ENCODE measurements around the gene BRCA1. TPM values are rescaled to one million over a fixed set of nuclear protein-coding genes. Genes with fewer than 3 reads are reported as not detected.

Gene BRCA1
- total RNA-seq, 4 donors from 2014 or later, result 2.4 to 8.8 (median 3.0) TPM

DNA sequence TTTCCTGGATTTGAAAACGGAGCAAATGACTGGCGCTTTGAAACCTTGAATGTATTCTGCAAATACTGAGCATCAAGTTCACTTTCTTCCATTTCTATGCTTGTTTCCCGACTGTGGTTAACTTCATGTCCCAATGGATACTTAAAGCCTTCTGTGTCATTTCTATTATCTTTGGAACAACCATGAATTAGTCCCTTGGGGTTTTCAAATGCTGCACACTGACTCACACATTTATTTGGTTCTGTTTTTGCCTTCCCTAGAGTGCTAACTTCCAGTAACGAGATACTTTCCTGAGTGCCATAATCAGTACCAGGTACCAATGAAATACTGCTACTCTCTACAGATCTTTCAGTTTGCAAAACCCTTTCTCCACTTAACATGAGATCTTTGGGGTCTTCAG, 32.3 kb downstream of the BRCA1 start:
- ATAC-seq (ENCODE audit: low FRiP score) (no peak), DNase-seq (ENCODE audit: low spot score) (no peak)
- TF ChIP-seq, protein P1, sequence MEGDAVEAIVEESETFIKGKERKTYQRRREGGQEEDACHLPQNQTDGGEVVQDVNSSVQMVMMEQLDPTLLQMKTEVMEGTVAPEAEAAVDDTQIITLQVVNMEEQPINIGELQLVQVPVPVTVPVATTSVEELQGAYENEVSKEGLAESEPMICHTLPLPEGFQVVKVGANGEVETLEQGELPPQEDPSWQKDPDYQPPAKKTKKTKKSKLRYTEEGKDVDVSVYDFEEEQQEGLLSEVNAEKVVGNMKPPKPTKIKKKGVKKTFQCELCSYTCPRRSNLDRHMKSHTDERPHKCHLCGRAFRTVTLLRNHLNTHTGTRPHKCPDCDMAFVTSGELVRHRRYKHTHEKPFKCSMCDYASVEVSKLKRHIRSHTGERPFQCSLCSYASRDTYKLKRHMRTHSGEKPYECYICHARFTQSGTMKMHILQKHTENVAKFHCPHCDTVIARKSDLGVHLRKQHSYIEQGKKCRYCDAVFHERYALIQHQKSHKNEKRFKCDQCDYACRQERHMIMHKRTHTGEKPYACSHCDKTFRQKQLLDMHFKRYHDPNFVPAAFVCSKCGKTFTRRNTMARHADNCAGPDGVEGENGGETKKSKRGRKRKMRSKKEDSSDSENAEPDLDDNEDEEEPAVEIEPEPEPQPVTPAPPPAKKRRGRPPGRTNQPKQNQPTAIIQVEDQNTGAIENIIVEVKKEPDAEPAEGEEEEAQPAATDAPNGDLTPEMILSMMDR (IDR thresholded peaks at IDR 0.05), result no peak

DNA sequence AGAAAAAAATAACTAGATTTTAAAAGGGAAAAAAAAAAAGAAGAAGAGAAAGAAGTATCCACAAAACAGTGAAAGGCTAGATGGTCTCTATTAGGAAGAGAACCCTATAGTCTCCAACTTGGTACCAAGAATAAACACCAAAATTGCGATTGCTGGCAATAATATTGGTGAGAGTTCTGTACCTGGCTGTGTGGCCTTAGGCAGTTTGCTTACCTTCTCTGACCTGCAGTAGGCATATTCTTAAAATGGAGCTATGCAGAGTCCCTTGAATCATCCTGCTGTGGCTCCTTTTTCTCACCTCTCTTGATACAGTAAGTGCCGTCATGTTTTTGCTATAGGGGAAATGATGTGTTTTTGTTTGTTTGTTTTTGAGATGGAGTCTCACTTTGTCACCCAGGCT, 35.1 kb downstream of the BRCA1 start:
- TF ChIP-seq, protein P1 (IDR thresholded peaks at IDR 0.05), result no peak
- DNase-seq (ENCODE audit: low spot score) (no peak), ATAC-seq (ENCODE audit: low FRiP score) (no peak)

DNA sequence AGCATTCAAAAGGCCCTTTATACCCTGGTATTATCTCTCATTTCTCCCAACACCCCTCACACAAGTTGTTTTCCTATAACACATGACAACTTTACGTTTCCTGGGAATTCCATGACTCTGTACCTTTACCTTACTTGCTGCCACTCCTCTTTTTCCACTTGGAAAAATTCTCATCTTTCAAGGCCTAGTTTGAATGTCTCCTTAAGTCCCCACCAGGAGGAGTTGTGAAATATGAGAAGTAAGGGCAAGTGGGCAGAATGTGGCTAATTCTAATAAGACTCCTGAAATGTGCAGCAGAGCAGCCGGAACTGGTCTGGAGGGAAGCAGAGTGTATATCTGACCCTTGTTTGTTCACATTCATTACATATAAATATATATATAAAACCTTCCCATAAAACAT, 39.7 kb downstream of the BRCA1 start:
- TF ChIP-seq, protein P1 (IDR thresholded peaks at IDR 0.05), result no peak
- no peak for DNase-seq (ENCODE audit: low spot score)
- ATAC-seq (ENCODE audit: low FRiP score), result no peak

DNA sequence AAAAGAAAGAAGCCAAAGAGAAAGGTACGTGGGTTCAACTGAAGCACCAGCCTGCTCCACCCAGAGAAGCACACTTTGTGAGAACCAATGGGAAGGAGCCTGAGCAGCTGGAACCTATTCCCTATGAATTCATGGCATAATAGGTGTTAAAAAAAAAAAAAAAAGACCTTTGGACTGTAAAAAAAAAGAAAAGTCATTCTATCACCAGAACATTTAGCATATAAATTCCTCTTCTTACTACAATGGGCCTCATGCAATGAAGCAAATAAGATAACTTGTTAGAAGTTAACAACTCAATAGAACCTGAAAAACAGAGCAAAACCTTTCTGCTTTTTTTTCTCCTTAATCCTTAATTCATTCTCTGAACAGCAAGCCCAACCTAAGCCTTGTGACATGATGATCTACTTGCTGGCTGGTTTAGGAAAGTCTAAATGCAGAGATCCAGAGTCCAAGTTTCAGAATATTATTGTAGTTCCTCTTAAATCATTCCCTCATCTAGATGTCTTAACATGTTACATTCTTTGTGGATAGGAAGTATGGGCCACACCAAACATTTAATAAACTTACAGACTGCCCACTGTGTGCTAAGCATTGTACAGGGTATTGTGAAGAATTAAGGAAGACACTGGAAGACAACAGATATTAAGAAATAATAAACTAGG, 45.4 kb downstream of the BRCA1 start:
- DNase-seq (ENCODE audit: low spot score) (no peak), ATAC-seq (ENCODE audit: low FRiP score) (no peak)
- TF ChIP-seq, protein P1 (IDR thresholded peaks at IDR 0.05), result no peak

DNA sequence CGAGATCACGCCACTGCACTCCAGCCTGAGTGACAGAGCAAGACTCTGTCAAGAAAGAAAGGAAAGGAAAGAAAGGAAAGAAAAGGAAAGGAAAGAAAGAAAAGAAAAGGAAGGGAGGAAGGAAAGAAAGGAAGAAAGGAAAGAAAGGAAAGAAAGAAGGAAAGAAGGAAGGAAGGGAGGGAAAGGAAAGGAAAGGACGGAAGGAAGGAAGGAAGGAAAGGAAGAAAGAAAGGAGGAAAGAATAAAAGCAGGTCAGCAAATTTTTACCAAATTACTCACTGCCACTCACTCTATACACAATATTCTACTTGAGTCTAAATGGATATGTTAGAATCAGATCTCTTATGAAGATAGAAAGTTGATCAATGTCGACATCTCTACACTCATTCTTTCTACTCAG, 50.3 kb downstream of the BRCA1 start:
- TF ChIP-seq, protein P1 (IDR thresholded peaks at IDR 0.05), result no peak
- ATAC-seq (ENCODE audit: low FRiP score) (no peak), DNase-seq (ENCODE audit: low spot score) (no peak)

DNA sequence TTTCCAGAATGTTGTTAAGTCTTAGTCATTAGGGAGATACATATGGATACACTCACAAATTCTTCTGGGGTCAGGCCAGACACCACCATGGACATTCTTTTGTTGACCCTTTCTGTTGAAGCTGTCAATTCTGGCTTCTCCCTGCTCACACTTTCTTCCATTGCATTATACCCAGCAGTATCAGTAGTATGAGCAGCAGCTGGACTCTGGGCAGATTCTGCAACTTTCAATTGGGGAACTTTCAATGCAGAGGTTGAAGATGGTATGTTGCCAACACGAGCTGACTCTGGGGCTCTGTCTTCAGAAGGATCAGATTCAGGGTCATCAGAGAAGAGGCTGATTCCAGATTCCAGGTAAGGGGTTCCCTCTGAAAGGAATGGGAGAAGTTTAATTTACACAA, 54.3 kb downstream of the BRCA1 start:
- ATAC-seq (ENCODE audit: low FRiP score) (no peak), DNase-seq (ENCODE audit: low spot score) (no peak)
- TF ChIP-seq, protein P1 (IDR thresholded peaks at IDR 0.05), result no peak

DNA sequence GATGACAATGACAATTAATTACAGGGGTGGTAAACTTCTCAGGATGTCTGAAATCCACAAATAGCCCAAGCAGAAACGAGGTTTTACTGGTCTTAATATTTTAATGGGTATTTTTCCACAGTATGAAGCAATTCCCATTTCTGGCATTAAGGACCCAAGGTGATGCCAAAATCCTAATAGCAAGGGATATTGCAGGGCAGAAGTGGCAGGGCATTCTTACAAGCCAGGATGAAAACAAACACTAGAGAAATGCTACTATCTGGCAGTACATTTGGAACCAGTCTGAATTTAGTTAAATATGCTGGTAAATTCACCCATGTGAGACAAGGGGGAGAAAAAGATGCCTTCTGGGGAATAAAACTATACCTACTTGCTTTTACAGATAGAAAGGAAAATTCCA, 54.9 kb downstream of the BRCA1 start:
- no peak for DNase-seq (ENCODE audit: low spot score)
- no peak for ATAC-seq (ENCODE audit: low FRiP score)
- TF ChIP-seq, protein P1 (IDR thresholded peaks at IDR 0.05), result no peak

All from omental fat pad (tissue), 4 donors.